Measurements from ENCODE around the gene SLC35F1.

- TF ChIP-seq CTCF (IDR thresholded peaks at IDR 0.05) (no peak), POLR2AphosphoS5 (IDR thresholded peaks at IDR 0.05) (no peak), EP300 (IDR thresholded peaks at IDR 0.05) (no peak)
Observed at GRCh38 chr6:118165500-118165899, 258.4 kb downstream of the SLC35F1 start.
